Astrocyte (in vitro differentiated cells and primary cell): ENCODE results near the gene ESM1.

Experiments
- EZH2 ChIP-seq: IDR thresholded peaks from 2 replicates; pipeline ENCODE4 v1.6.1; 2012; ENCODE audit warnings: mild to moderate bottlenecking, low read length, inconsistent platforms; ENCODE audit not compliant: insufficient read depth
- TF ChIP-seq, protein P1 (sequence below): IDR thresholded peaks from 2 replicates; pipeline ENCODE4 v1.5.1; 2011; ENCODE audit warnings: low read depth, mild to moderate bottlenecking, inconsistent platforms, low read length, moderate library complexity; ENCODE audit not compliant: insufficient read depth

DNA sequence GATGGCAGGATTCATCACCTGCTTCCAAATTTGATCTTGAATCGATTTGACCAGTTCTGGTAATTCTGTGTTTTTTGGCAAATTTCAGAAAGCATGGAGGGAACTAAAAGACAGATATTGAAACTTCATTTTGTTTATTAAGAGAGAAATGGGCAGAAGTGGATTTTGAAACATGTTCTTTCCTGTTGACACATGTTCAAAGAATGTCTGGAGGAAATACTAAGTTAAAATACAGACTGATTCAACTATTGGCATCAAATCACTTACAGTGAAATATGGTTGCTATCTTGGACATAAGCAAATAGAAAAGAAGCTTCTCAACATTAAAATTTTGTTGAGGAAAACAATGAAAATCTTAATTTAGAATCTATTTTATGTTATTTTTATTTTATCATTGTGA is 19.3 kb upstream of the ESM1 start:
- TF ChIP-seq EZH2: no peak
- TF ChIP-seq, protein P1, sequence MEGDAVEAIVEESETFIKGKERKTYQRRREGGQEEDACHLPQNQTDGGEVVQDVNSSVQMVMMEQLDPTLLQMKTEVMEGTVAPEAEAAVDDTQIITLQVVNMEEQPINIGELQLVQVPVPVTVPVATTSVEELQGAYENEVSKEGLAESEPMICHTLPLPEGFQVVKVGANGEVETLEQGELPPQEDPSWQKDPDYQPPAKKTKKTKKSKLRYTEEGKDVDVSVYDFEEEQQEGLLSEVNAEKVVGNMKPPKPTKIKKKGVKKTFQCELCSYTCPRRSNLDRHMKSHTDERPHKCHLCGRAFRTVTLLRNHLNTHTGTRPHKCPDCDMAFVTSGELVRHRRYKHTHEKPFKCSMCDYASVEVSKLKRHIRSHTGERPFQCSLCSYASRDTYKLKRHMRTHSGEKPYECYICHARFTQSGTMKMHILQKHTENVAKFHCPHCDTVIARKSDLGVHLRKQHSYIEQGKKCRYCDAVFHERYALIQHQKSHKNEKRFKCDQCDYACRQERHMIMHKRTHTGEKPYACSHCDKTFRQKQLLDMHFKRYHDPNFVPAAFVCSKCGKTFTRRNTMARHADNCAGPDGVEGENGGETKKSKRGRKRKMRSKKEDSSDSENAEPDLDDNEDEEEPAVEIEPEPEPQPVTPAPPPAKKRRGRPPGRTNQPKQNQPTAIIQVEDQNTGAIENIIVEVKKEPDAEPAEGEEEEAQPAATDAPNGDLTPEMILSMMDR: no peak
